Measurements from ENCODE around the gene PITPNM1.
A peak's percentile ranks its signal among the peaks of the same experiment; 100 is the strongest.

Gene PITPNM1

DNA sequence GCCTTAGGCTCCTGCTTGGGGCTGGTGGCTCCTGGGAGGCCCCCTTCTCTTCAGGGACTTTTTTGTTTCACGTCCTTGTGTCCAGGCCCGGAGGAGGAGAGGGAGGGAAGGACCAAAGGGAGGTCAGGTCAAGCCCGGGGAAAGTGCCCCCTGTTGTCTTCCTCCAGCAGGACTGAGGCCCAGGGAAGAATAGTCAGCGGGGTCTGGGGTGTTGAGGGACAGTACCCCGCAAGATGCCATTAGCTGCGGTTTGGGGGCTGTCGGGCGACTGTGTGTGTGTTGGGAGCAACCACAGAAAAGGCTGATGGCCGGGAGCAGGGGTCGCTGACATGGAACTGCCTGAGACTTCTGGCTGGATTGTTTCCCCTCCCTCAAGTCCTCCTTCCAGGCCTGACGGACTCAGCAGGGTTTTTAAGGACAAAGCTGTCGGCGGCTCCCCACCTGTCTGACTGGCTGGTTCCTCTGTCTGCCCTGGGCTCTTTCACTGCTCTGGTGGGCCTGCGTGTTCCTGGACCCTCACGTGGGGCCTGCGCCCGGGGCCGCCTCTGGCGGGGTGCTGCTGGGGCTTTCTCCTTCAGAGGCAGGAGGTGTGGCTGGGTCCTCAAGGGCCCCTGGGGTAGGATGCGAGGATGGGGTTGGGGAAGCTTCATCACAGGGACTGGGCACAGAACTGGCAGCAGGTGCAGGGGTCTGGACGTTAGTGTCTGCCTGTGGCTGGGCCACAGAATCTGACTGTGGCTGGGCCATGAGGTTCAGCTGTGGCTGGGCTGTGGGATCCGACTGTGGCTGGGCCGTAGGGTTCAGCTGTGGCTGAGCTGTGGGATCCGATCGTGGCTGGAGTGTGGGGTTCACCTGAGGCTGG is 54.1 kb downstream of the PITPNM1 start:
- TF ChIP-seq, protein P1, sequence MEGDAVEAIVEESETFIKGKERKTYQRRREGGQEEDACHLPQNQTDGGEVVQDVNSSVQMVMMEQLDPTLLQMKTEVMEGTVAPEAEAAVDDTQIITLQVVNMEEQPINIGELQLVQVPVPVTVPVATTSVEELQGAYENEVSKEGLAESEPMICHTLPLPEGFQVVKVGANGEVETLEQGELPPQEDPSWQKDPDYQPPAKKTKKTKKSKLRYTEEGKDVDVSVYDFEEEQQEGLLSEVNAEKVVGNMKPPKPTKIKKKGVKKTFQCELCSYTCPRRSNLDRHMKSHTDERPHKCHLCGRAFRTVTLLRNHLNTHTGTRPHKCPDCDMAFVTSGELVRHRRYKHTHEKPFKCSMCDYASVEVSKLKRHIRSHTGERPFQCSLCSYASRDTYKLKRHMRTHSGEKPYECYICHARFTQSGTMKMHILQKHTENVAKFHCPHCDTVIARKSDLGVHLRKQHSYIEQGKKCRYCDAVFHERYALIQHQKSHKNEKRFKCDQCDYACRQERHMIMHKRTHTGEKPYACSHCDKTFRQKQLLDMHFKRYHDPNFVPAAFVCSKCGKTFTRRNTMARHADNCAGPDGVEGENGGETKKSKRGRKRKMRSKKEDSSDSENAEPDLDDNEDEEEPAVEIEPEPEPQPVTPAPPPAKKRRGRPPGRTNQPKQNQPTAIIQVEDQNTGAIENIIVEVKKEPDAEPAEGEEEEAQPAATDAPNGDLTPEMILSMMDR (IDR thresholded peaks at IDR 0.05; ENCODE audit: low read depth, low read length): no peak
- DNase-seq (ENCODE audit: low read depth, low spot score): no peak
- H3K4me3 ChIP-seq (ENCODE audit: low read depth, low read length): no peak overlapping the region
- in situ Hi-C loops (cut with HindIII; ENCODE audit: low sequenced_read_pairs): no loop called here

DNA sequence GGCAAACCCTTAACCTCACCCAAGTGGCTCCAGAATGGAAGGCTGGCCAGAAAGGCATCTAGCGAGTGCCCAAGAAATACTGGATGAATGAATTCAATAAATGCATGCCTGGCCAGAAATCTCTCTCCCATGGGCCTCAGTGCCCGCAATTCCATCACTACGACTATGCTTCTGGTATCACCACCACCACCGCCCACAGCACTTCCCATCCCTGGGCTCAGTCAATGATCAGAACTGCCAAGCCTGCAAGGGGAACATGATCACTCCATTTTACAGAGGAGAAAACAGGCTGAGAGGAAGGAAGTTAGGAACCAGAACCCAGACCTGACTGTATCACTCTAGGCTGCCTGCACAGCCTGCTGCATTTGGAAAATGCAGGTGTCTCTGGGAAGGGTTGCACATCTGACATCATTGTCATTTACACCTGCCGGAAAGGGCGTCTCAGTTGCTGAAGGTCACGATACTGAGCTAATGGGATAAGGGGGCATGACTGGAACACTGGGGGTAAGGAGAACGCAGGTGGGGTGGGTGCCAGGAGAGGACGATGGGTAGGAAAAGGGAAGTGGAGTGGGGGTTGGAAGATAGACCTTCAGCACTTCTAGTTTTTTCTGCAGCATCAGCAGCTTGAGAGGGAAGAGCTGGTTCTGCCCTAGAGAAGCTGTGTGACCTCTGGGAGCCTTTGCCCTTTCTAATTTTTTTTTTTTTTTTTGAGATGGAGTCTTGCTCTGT is 55.9 kb downstream of the PITPNM1 start:
- H3K4me3 ChIP-seq (ENCODE audit: low read depth, low read length): no peak overlapping the region
- DNase-seq (ENCODE audit: low read depth, low spot score): no peak
- in situ Hi-C loops (cut with HindIII; ENCODE audit: low sequenced_read_pairs): no loop called here
- TF ChIP-seq, protein P1 (IDR thresholded peaks at IDR 0.05; ENCODE audit: low read depth, low read length): no peak

DNA sequence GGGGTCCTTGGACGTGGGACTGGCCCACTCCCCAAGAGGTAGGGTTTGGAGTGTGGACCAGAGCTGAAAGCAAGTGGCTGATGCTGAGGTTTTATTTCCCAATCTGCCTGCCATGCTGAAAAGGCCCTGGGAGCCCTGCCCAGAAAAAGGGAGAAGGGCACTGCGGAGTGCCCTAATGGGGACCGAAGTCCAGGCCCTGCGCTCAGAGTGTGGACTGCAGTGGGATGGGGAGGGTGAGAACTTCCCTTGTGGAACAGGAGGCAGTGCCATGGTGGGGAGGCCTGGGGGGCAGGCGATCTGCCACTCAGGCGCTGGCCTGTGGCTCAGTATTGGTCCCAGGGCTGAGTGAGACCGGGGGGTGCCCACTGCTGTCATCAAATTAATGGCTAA is 56.9 kb downstream of the PITPNM1 start:
- no peak for DNase-seq (ENCODE audit: low read depth, low spot score)
- no peak overlapping the region for H3K4me3 ChIP-seq (ENCODE audit: low read depth, low read length)
- in situ Hi-C loops (cut with HindIII; ENCODE audit: low sequenced_read_pairs): no loop called here
- TF ChIP-seq, protein P1 (IDR thresholded peaks at IDR 0.05; ENCODE audit: low read depth, low read length): no peak

DNA sequence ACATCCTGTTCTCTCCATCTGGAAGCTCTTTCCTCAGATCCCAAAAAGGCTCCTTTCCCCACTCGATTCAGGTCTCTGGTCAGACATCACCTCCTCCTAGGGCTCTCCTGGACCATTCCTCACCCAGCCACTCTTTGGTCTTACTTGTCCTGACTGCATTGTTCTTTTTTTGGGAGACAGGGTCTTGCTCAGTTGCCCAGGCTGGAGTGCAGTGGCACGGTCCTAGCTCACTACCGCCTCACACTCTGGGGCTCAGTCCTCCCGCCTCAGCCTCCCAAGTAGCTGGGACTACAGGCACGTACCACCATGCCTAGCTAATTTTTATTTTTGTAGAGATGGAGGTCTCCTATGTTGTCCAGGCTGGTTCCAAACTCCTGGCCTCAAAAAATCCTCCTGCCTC is 59.6 kb downstream of the PITPNM1 start:
- in situ Hi-C loops (cut with HindIII; ENCODE audit: low sequenced_read_pairs): no loop called here
- DNase-seq (ENCODE audit: low read depth, low spot score): no peak
- TF ChIP-seq, protein P1 (IDR thresholded peaks at IDR 0.05; ENCODE audit: low read depth, low read length): no peak
- no peak overlapping the region for H3K4me3 ChIP-seq (ENCODE audit: low read depth, low read length)

DNA sequence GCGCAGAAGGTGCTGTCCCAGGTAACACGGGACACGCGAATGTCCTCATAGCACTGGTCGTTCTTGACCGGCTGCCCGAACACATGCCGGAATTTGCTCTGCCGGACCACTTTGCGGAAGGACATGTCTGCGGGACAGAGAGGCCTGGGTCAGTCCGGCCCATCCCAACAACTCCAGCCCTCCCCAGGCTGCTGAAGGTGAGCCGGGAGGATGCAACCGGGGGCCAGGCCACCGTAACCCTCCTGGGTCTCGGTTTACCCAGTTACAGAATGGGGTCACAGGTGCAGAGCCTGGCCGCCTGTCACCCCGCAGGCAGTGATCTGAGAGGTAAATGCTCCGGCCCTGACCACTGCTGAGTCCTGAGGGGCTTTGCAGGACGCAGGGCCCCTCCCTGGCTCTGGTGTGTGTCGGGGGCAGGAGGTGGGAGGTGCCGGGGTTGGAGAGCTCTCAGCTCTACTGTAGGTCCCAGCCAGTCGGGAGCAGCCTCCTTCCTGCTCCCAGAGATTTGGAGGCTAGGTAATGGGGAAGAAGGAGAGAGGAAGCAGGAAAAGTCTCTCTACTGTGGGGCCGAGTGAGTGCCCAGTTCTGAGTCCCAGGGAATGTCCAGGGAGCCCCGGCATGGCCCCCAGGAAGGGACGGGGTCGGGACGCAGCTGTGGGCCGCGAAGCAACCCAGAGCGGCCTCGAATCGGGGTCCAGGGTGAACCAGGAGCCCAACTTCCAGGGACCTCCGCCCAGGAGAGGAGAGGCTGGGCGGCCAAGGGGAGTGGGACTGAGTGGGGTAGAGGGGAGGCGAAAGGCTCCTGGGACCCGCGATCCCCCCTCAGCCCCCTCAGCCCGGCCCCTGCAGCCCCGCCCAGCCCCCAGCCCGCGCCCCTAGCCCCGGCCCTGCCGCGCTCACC is 62.4 kb downstream of the PITPNM1 start:
- H3K4me3 ChIP-seq (ENCODE audit: low read depth, low read length): peak overlapping the region; percentile 81
- in situ Hi-C loops (cut with HindIII; ENCODE audit: low sequenced_read_pairs): no loop called here
- DNase-seq (ENCODE audit: low read depth, low spot score): no peak
- TF ChIP-seq, protein P1 (IDR thresholded peaks at IDR 0.05; ENCODE audit: low read depth, low read length): no peak
